ENCODE measurements around the gene SNAI1. TPM values are rescaled to one million over a fixed set of nuclear protein-coding genes. Genes with fewer than 3 reads are reported as not detected.

SNAI1 gene
- total RNA-seq, 1 donor from 2014 or later = 0.69 TPM

DNA sequence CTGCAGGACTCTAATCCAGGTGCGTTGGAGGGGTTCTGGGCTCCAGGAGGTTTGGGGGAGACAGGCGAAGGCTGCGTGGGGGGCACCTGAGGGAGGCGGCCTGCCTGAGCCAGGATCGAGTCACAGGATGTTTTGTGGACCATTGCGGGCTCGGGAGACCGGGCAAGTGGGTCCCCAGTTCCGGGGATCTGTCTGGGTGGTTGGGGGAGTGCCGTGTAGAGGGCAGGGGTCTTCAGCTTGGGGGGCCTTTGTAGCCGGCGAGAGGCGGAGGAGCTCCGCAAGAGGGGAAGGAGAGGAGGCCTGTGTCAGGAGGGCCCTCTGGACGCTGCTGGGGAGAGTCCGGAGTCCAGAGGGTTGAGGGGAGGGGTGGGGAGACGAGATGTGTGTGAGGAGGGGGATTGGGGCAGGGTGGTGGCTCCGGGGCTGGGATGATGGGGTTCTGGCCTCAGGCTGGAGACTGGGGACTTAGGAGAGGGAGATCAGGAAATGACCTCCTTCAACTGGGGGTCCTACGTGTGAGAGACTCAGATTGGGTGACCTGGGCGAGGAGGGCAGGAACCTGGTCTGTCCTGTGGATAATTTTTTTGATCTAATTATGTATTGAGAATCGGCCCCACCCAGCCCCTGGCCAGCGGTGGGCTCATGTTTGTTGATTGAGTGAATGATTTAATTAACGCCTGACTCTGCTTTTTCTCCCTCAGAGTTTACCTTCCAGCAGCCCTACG, 505 bp downstream of the SNAI1 start:
- Histone ChIP-seq H3K4me3 (peak overlapping the region; percentile 70), H3K27me3 (ENCODE audit: low read depth) (no peaks in the 10 kb centered on the region), H3K9me3 (replicated peaks) (no peaks in the 10 kb centered on the region), H3K36me3 (no peaks in the 10 kb centered on the region), H3K4me1 (peaks cover 74% of the 10 kb centered on the region), H3K27ac (replicated peaks) (peak overlapping the region; percentile 76)
- DNase-seq = no peak
- no peak for TF ChIP-seq CTCF (IDR thresholded peaks at IDR 0.05; ENCODE audit: borderline replicate concordance)
- intact Hi-C loops (cut with micrococcal nuclease) = loop anchor here (10.0 kb wide), 1 partner anchor 192 kb away; no protein-coding TSS in a partner anchor

DNA sequence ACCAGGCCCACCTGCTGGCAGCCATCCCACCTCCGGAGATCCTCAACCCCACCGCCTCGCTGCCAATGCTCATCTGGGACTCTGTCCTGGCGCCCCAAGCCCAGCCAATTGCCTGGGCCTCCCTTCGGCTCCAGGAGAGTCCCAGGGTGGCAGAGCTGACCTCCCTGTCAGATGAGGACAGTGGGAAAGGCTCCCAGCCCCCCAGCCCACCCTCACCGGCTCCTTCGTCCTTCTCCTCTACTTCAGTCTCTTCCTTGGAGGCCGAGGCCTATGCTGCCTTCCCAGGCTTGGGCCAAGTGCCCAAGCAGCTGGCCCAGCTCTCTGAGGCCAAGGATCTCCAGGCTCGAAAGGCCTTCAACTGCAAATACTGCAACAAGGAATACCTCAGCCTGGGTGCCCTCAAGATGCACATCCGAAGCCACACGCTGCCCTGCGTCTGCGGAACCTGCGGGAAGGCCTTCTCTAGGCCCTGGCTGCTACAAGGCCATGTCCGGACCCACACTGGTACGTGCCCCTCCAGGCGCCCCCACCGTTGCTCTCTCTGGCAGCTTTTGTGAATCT, 1.1 kb downstream of the SNAI1 start:
- intact Hi-C loops (cut with micrococcal nuclease) = loop anchor here (10.0 kb wide), 1 partner anchor 191 kb away; no protein-coding TSS in a partner anchor
- H3K4me1 ChIP-seq = peaks cover 77% of the 10 kb centered on the region
- no peaks in the 10 kb centered on the region for H3K27me3 ChIP-seq (ENCODE audit: low read depth)
- peak; percentile 29 for DNase-seq
- H3K9me3 ChIP-seq (replicated peaks) = no peaks in the 10 kb centered on the region
- H3K27ac ChIP-seq (replicated peaks) = peak overlapping the region; percentile 76
- H3K36me3 ChIP-seq = no peaks in the 10 kb centered on the region
- no peak for TF ChIP-seq CTCF (IDR thresholded peaks at IDR 0.05; ENCODE audit: borderline replicate concordance)
- peak overlapping the region; percentile 70 for H3K4me3 ChIP-seq

DNA sequence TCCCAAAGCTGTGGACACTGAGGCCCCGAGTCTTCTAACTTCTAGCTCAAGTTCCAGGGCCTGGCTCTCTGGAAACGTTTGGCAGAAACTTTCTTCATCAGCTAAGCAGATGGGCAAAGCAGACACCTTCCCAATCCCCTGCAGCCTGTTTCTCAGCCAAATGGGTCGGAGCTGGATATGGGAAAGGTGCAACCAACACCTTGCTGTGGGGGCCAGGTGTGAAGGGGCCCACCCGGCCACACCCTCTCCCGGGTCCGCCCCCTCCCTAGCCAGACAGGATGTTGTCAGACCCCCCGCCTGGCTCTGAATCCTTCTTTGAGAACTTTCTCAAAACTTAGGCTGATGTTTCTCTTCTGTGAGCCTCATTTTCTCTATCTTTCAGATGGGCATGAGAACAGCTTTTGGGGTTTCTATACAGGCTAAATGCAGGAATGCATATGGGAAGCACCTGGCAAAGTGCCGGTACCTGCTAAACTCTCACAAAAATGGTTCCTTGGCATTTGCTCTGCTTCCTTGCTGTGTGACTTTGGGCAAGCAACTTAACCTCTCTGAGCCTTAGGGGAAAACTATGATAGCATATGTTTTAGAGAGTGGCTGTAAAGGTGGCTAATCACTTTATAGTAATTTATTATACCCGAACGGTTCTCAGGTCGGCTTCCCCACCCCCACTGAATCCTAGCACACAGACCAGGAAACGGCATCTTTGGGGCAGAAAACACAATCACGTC, 1.8 kb downstream of the SNAI1 start:
- no peak for TF ChIP-seq CTCF (IDR thresholded peaks at IDR 0.05; ENCODE audit: borderline replicate concordance)

GRCh38 chr20:49985157-49985556, 2.4 kb downstream of the SNAI1 start:
- H3K36me3 ChIP-seq = no peaks in the 10 kb centered on the region
- TF ChIP-seq CTCF (IDR thresholded peaks at IDR 0.05; ENCODE audit: borderline replicate concordance) = no peak
- H3K27ac ChIP-seq (replicated peaks) = peak overlapping the region; percentile 16
- H3K27me3 ChIP-seq (ENCODE audit: low read depth) = no peaks in the 10 kb centered on the region
- H3K9me3 ChIP-seq (replicated peaks) = no peaks in the 10 kb centered on the region
- peaks cover 85% of the 10 kb centered on the region for H3K4me1 ChIP-seq
- no peak for DNase-seq
- intact Hi-C loops (cut with micrococcal nuclease) = loop anchor here (10.0 kb wide), 1 partner anchor 190 kb away; no protein-coding TSS in a partner anchor
- peak overlapping the region; percentile 70 for H3K4me3 ChIP-seq

More for the DNA sequence above, 1.8 kb downstream of the SNAI1 start:
- Histone ChIP-seq H3K4me1 (peaks cover 79% of the 10 kb centered on the region), H3K27me3 (ENCODE audit: low read depth) (no peaks in the 10 kb centered on the region), H3K9me3 (replicated peaks) (no peaks in the 10 kb centered on the region), H3K27ac (replicated peaks) (peak overlapping the region; percentile 76), H3K4me3 (peak overlapping the region; percentile 70), H3K36me3 (no peaks in the 10 kb centered on the region)
- intact Hi-C loops (cut with micrococcal nuclease) = loop anchor here (10.0 kb wide), 1 partner anchor 190 kb away; no protein-coding TSS in a partner anchor
- no peak for DNase-seq

- H3K27me3 ChIP-seq (ENCODE audit: low read depth) = no peaks in the 10 kb centered on the region
- peaks cover 90% of the 10 kb centered on the region for H3K4me1 ChIP-seq
- no peak for DNase-seq
- intact Hi-C loops (cut with micrococcal nuclease) = loop anchor here (10.0 kb wide), 1 partner anchor 189 kb away; no protein-coding TSS in a partner anchor
- peak overlapping the region; percentile 70 for H3K4me3 ChIP-seq
- H3K36me3 ChIP-seq = no peaks in the 10 kb centered on the region
- TF ChIP-seq CTCF (IDR thresholded peaks at IDR 0.05; ENCODE audit: borderline replicate concordance) = no peak
- no peaks in the 10 kb centered on the region for H3K9me3 ChIP-seq (replicated peaks)
- no peak overlapping the region for H3K27ac ChIP-seq (replicated peaks)
Measured at GRCh38 chr20:49985617-49986016, 2.8 kb downstream of the SNAI1 start.
